ENCODE measurements around the gene TMEM30A.

DNA sequence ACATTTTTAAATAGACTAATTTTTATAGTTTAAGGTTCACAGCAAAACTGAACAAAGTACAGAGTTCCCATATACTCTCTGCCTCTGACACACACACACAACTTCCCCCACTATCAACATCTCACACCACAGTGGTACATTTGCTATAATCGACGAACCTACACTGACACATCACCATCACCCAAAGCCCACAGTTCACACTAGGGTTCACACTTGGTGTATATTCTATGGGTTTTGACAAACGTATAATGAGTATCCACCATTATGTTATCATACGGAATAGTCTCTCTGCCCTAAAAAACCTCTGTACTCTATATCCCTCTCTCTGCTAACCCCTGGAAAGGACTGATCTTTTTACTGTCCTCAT is 15.6 kb downstream of the TMEM30A start:
- TF ChIP-seq MZF1 (tag by site-specific recombination; IDR thresholded peaks at IDR 0.05; ENCODE audit: borderline replicate concordance): no peak
- no peak for TF ChIP-seq SP3 (tag by site-specific recombination; IDR thresholded peaks at IDR 0.05)
- no peak for TF ChIP-seq ZNF174 (tag by site-specific recombination; IDR thresholded peaks at IDR 0.05)
- TF ChIP-seq CTCF (tag by site-specific recombination; IDR thresholded peaks at IDR 0.05): no peak
- TF ChIP-seq SP2 (tag by site-specific recombination; IDR thresholded peaks at IDR 0.05): no peak
- TF ChIP-seq GLI2 (tag by site-specific recombination; IDR thresholded peaks at IDR 0.05; ENCODE audit: borderline replicate concordance, low read depth): no peak
- no peak for TF ChIP-seq ZNF274 (IDR thresholded peaks at IDR 0.05; ENCODE audit: low read length)
- TF ChIP-seq ZNF274 (tag by site-specific recombination; IDR thresholded peaks at IDR 0.05; ENCODE audit: borderline replicate concordance): no peak
- no peak for TF ChIP-seq ZBTB8A (tag by site-specific recombination; IDR thresholded peaks at IDR 0.05)
- no peak for TF ChIP-seq HOXA7 (CRISPR knock-in tag; IDR thresholded peaks at IDR 0.05; ENCODE audit: borderline replicate concordance)
- TF ChIP-seq ZNF664 (tag by site-specific recombination; IDR thresholded peaks at IDR 0.05): no peak
- no peak for TF ChIP-seq ZBTB1 (tag by site-specific recombination; IDR thresholded peaks at IDR 0.05)
- TF ChIP-seq, protein P1, sequence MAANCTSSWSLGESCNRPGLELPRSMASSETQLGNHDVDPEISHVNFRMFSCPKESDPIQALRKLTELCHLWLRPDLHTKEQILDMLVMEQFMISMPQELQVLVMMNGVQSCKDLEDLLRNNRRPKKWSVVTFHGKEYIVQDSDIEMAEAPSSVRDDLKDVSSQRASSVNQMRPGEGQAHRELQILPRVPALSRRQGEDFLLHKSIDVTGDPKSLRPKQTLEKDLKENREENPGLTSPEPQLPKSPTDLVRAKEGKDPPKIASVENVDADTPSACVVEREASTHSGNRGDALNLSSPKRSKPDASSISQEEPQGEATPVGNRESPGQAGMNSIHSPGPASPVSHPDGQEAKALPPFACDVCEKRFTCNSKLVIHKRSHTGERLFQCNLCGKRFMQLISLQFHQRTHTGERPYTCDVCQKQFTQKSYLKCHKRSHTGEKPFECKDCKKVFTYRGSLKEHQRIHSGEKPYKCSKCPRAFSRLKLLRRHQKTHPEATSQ (tag by site-specific recombination; IDR thresholded peaks at IDR 0.05): no peak
- TF ChIP-seq PRDM4 (tag by site-specific recombination; IDR thresholded peaks at IDR 0.05): no peak
- no peak for TF ChIP-seq SP7 (tag by site-specific recombination; IDR thresholded peaks at IDR 0.05)

Measured in HEK293 (cell line).